Parathyroid adenoma (tissue), 2 donors: Measurements from ENCODE around the gene RO60.

Experiments used
- H2AFZ ChIP-seq: fragments of 300-600 bp; sonication (generic); one replicate; pipeline ENCODE4 v1.7.0; 2017; ENCODE audit warnings: antibody characterized with exemption, mild to moderate bottlenecking
- H3K27ac ChIP-seq: fragments of 300-600 bp; sonication (generic); one replicate; pipeline ENCODE4 v1.7.0; 2017
- H3K27me3 ChIP-seq: fragments of 300-600 bp; sonication (generic); one replicate; pipeline ENCODE4 v1.7.0; 2017; ENCODE audit warnings: low read length; ENCODE audit not compliant: control insufficient read depth, insufficient read depth
- H3K36me3 ChIP-seq: fragments of 300-600 bp; sonication (generic); one replicate; pipeline ENCODE4 v1.7.0; 2017; ENCODE audit warnings: low read length; ENCODE audit not compliant: control insufficient read depth, insufficient read depth
- H3K4me1 ChIP-seq: fragments of 300-600 bp; sonication (generic); one replicate; pipeline ENCODE4 v1.7.0; 2017; ENCODE audit warnings: control low read depth
- H3K4me2 ChIP-seq: fragments of 300-600 bp; sonication (generic); one replicate; pipeline ENCODE4 v1.7.0; 2017; ENCODE audit warnings: low read length
- H3K4me3 ChIP-seq: fragments of 300-600 bp; sonication (generic); one replicate; pipeline ENCODE4 v1.7.0; 2017; ENCODE audit warnings: low read depth, low read length
- H3K79me2 ChIP-seq: fragments of 300-600 bp; sonication (generic); one replicate; pipeline ENCODE4 v1.7.0; 2017; ENCODE audit warnings: control low read depth
- H3K9ac ChIP-seq: fragments of 300-600 bp; sonication (generic); one replicate; pipeline ENCODE4 v1.7.0; 2017; ENCODE audit warnings: mild to moderate bottlenecking
- H3K9me3 ChIP-seq: fragments of 300-600 bp; sonication (generic); one replicate; pipeline ENCODE4 v1.7.0; 2017; ENCODE audit warnings: low read length; ENCODE audit not compliant: control insufficient read depth
- TF ChIP-seq, protein P1 (sequence below): fragments of 300-600 bp; sonication (generic); IDR thresholded peaks from one replicate; pipeline ENCODE4 v1.7.0; 2017; ENCODE audit warnings: antibody characterized with exemption, mild to moderate bottlenecking
- donor health status: primary hyperparathyroidism.

The RO60 gene

GRCh38 chr1:193014400-193014799 lies 45.0 kb upstream of the RO60 start:
- Histone ChIP-seq H3K36me3 (no peaks in the 10 kb centered on the region), H3K9me3 (no peaks in the 10 kb centered on the region), H3K27me3 (no peaks in the 10 kb centered on the region), H3K9ac (no peak overlapping the region), H3K4me3 (no peak overlapping the region), H3K27ac (no peak overlapping the region), H3K4me1 (no peaks in the 10 kb centered on the region), H2AFZ (no peak overlapping the region), H3K4me2 (no peak overlapping the region), H3K79me2 (no peaks in the 10 kb centered on the region)
- TF ChIP-seq, protein P1, sequence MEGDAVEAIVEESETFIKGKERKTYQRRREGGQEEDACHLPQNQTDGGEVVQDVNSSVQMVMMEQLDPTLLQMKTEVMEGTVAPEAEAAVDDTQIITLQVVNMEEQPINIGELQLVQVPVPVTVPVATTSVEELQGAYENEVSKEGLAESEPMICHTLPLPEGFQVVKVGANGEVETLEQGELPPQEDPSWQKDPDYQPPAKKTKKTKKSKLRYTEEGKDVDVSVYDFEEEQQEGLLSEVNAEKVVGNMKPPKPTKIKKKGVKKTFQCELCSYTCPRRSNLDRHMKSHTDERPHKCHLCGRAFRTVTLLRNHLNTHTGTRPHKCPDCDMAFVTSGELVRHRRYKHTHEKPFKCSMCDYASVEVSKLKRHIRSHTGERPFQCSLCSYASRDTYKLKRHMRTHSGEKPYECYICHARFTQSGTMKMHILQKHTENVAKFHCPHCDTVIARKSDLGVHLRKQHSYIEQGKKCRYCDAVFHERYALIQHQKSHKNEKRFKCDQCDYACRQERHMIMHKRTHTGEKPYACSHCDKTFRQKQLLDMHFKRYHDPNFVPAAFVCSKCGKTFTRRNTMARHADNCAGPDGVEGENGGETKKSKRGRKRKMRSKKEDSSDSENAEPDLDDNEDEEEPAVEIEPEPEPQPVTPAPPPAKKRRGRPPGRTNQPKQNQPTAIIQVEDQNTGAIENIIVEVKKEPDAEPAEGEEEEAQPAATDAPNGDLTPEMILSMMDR: no peak

- Histone ChIP-seq H3K27ac (no peak overlapping the region), H3K9me3 (no peaks in the 10 kb centered on the region), H3K27me3 (no peaks in the 10 kb centered on the region), H3K4me2 (no peak overlapping the region), H2AFZ (no peak overlapping the region), H3K4me1 (no peaks in the 10 kb centered on the region), H3K9ac (no peak overlapping the region), H3K36me3 (no peaks in the 10 kb centered on the region), H3K79me2 (no peaks in the 10 kb centered on the region), H3K4me3 (no peak overlapping the region)
- TF ChIP-seq, protein P1: no peak
Measured at GRCh38 chr1:193016788-193017187, 42.6 kb upstream of the RO60 start.

- no peak overlapping the region for H2AFZ ChIP-seq
- H3K4me1 ChIP-seq: no peaks in the 10 kb centered on the region
- H3K79me2 ChIP-seq: no peaks in the 10 kb centered on the region
- no peaks in the 10 kb centered on the region for H3K36me3 ChIP-seq
- no peak overlapping the region for H3K9ac ChIP-seq
- TF ChIP-seq, protein P1: peak; percentile 31
- no peak overlapping the region for H3K4me2 ChIP-seq
- H3K27ac ChIP-seq: no peak overlapping the region
- no peaks in the 10 kb centered on the region for H3K9me3 ChIP-seq
- H3K4me3 ChIP-seq: no peak overlapping the region
- H3K27me3 ChIP-seq: no peaks in the 10 kb centered on the region
Measured at GRCh38 chr1:193019442-193020026, 39.9 kb upstream of the RO60 start.

GRCh38 chr1:193025218-193025617 lies 34.2 kb upstream of the RO60 start:
- Histone ChIP-seq H3K36me3 (no peaks in the 10 kb centered on the region), H3K79me2 (no peaks in the 10 kb centered on the region), H3K9me3 (no peaks in the 10 kb centered on the region), H3K4me2 (no peak overlapping the region), H3K27ac (no peak overlapping the region), H3K4me3 (no peak overlapping the region), H2AFZ (no peak overlapping the region), H3K9ac (no peak overlapping the region), H3K4me1 (no peaks in the 10 kb centered on the region), H3K27me3 (no peaks in the 10 kb centered on the region)
- TF ChIP-seq, protein P1: no peak

DNA sequence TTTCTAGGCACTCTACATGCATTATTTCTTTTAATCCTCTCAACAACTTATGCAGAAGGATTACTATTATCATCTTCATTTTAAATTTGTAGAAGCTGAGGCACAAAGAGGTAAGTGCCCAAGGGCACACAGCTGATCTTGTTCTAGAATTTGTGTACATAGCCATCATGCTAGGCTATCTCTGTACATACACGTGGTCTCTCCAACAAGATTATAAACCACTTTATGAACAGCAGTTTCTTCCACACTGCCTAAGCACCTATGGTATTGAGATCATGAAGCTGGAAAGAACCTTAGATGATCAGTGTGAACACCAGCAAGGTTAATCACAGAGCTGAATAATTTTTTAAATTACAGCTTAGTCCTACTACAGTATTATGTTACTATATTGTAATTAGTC lies 29.1 kb upstream of the RO60 start:
- H3K36me3 ChIP-seq: no peaks in the 10 kb centered on the region
- no peak overlapping the region for H3K4me3 ChIP-seq
- no peak overlapping the region for H3K27ac ChIP-seq
- no peaks in the 10 kb centered on the region for H3K79me2 ChIP-seq
- no peaks in the 10 kb centered on the region for H3K9me3 ChIP-seq
- TF ChIP-seq, protein P1: no peak
- H2AFZ ChIP-seq: no peak overlapping the region
- H3K27me3 ChIP-seq: no peaks in the 10 kb centered on the region
- H3K4me2 ChIP-seq: no peak overlapping the region
- no peaks in the 10 kb centered on the region for H3K4me1 ChIP-seq
- no peak overlapping the region for H3K9ac ChIP-seq
